ENCODE measurements around the gene XKR7.
A peak's percentile ranks its signal among the peaks of the same experiment; 100 is the strongest.

XKR7 gene

GRCh38 chr20:32018269-32019155, 50.6 kb downstream of the XKR7 start:
- no peak for TF ChIP-seq POLR2AphosphoS5 (IDR thresholded peaks at IDR 0.05; ENCODE audit: low read depth, low read length)
- no peak for TF ChIP-seq POU2F2 (IDR thresholded peaks at IDR 0.05; ENCODE audit: low read depth, low read length)
- no peak for TF ChIP-seq TAF1 (IDR thresholded peaks at IDR 0.05; ENCODE audit: low read depth, low read length)
- no peak for TF ChIP-seq POLR2A (IDR thresholded peaks at IDR 0.05; ENCODE audit: low read depth, low read length)
- no peak for TF ChIP-seq PAX5 (IDR thresholded peaks at IDR 0.05; ENCODE audit: insufficient read depth, low read length, severe bottlenecking)
- no peak for TF ChIP-seq SPI1 (IDR thresholded peaks at IDR 0.05; ENCODE audit: low read depth, low read length)
- peak; percentile 57 for DNase-seq (ENCODE audit: insufficient read length, low spot score)
- no peak for FAIRE-seq

- FAIRE-seq (no peak), DNase-seq (ENCODE audit: insufficient read length, low spot score) (no peak)
- TF ChIP-seq POLR2A (IDR thresholded peaks at IDR 0.05; ENCODE audit: low read depth, low read length) (no peak), POU2F2 (IDR thresholded peaks at IDR 0.05; ENCODE audit: low read depth, low read length) (no peak), POLR2AphosphoS5 (IDR thresholded peaks at IDR 0.05; ENCODE audit: low read depth, low read length) (no peak), PAX5 (IDR thresholded peaks at IDR 0.05; ENCODE audit: insufficient read depth, low read length, severe bottlenecking) (no peak), TAF1 (IDR thresholded peaks at IDR 0.05; ENCODE audit: low read depth, low read length) (no peak), SPI1 (IDR thresholded peaks at IDR 0.05; ENCODE audit: low read depth, low read length) (no peak)
Measured at GRCh38 chr20:32019156-32019510, 51.2 kb downstream of the XKR7 start.

- FAIRE-seq, result peak; percentile 26
Measured at GRCh38 chr20:32019563-32020463, 51.9 kb downstream of the XKR7 start.

GRCh38 chr20:32021091-32021490, 53.1 kb downstream of the XKR7 start:
- FAIRE-seq, result no peak
- TF ChIP-seq POU2F2 (IDR thresholded peaks at IDR 0.05; ENCODE audit: low read depth, low read length), result no peak
- no peak for TF ChIP-seq POLR2A (IDR thresholded peaks at IDR 0.05; ENCODE audit: low read depth, low read length)
- no peak for TF ChIP-seq TAF1 (IDR thresholded peaks at IDR 0.05; ENCODE audit: low read depth, low read length)
- no peak for TF ChIP-seq SPI1 (IDR thresholded peaks at IDR 0.05; ENCODE audit: low read depth, low read length)
- TF ChIP-seq POLR2AphosphoS5 (IDR thresholded peaks at IDR 0.05; ENCODE audit: low read depth, low read length), result no peak
- TF ChIP-seq PAX5 (IDR thresholded peaks at IDR 0.05; ENCODE audit: insufficient read depth, low read length, severe bottlenecking), result no peak

More at GRCh38 chr20:32019563-32020463, 51.9 kb downstream of the XKR7 start:
- no peak for DNase-seq (ENCODE audit: insufficient read length, low spot score)
- no peak for TF ChIP-seq POLR2AphosphoS5 (IDR thresholded peaks at IDR 0.05; ENCODE audit: low read depth, low read length)
- no peak for TF ChIP-seq PAX5 (IDR thresholded peaks at IDR 0.05; ENCODE audit: insufficient read depth, low read length, severe bottlenecking)
- TF ChIP-seq TAF1 (IDR thresholded peaks at IDR 0.05; ENCODE audit: low read depth, low read length), result no peak
- no peak for TF ChIP-seq POLR2A (IDR thresholded peaks at IDR 0.05; ENCODE audit: low read depth, low read length)
- TF ChIP-seq POU2F2 (IDR thresholded peaks at IDR 0.05; ENCODE audit: low read depth, low read length), result no peak
- no peak for TF ChIP-seq SPI1 (IDR thresholded peaks at IDR 0.05; ENCODE audit: low read depth, low read length)

GRCh38 chr20:32024683-32025295, 56.8 kb downstream of the XKR7 start:
- FAIRE-seq, result no peak
- TF ChIP-seq POU2F2 (IDR thresholded peaks at IDR 0.05; ENCODE audit: low read depth, low read length) (no peak), POLR2A (IDR thresholded peaks at IDR 0.05; ENCODE audit: low read depth, low read length) (no peak), SPI1 (IDR thresholded peaks at IDR 0.05; ENCODE audit: low read depth, low read length) (peak; percentile 63), POLR2AphosphoS5 (IDR thresholded peaks at IDR 0.05; ENCODE audit: low read depth, low read length) (no peak)
- no peak for DNase-seq (ENCODE audit: insufficient read length, low spot score)

More at GRCh38 chr20:32021091-32021490, 53.1 kb downstream of the XKR7 start:
- no peak for DNase-seq (ENCODE audit: insufficient read length, low spot score)

GRCh38 chr20:32027643-32028042, 59.7 kb downstream of the XKR7 start:
- DNase-seq (ENCODE audit: insufficient read length, low spot score) (no peak), FAIRE-seq (no peak)
- TF ChIP-seq POLR2A (IDR thresholded peaks at IDR 0.05; ENCODE audit: low read depth, low read length) (no peak), POU2F2 (IDR thresholded peaks at IDR 0.05; ENCODE audit: low read depth, low read length) (no peak), SPI1 (IDR thresholded peaks at IDR 0.05; ENCODE audit: low read depth, low read length) (no peak), POLR2AphosphoS5 (IDR thresholded peaks at IDR 0.05; ENCODE audit: low read depth, low read length) (no peak), PAX5 (IDR thresholded peaks at IDR 0.05; ENCODE audit: insufficient read depth, low read length, severe bottlenecking) (no peak), TAF1 (IDR thresholded peaks at IDR 0.05; ENCODE audit: low read depth, low read length) (no peak)

- TF ChIP-seq POLR2AphosphoS5 (IDR thresholded peaks at IDR 0.05; ENCODE audit: low read depth, low read length), result no peak
- no peak for TF ChIP-seq POLR2A (IDR thresholded peaks at IDR 0.05; ENCODE audit: low read depth, low read length)
- no peak for TF ChIP-seq POU2F2 (IDR thresholded peaks at IDR 0.05; ENCODE audit: low read depth, low read length)
- TF ChIP-seq TAF1 (IDR thresholded peaks at IDR 0.05; ENCODE audit: low read depth, low read length), result no peak
- FAIRE-seq, result no peak
- no peak for DNase-seq (ENCODE audit: insufficient read length, low spot score)
Measured at GRCh38 chr20:32028647-32029372, 60.9 kb downstream of the XKR7 start.

GRCh38 chr20:32029561-32029960, 61.6 kb downstream of the XKR7 start:
- no peak for TF ChIP-seq POLR2AphosphoS5 (IDR thresholded peaks at IDR 0.05; ENCODE audit: low read depth, low read length)
- no peak for TF ChIP-seq POLR2A (IDR thresholded peaks at IDR 0.05; ENCODE audit: low read depth, low read length)
- no peak for TF ChIP-seq POU2F2 (IDR thresholded peaks at IDR 0.05; ENCODE audit: low read depth, low read length)
- TF ChIP-seq TAF1 (IDR thresholded peaks at IDR 0.05; ENCODE audit: low read depth, low read length), result no peak
- TF ChIP-seq SPI1 (IDR thresholded peaks at IDR 0.05; ENCODE audit: low read depth, low read length), result no peak
- no peak for TF ChIP-seq PAX5 (IDR thresholded peaks at IDR 0.05; ENCODE audit: insufficient read depth, low read length, severe bottlenecking)

More at GRCh38 chr20:32029561-32029960, 61.6 kb downstream of the XKR7 start:
- FAIRE-seq (no peak), DNase-seq (ENCODE audit: insufficient read length, low spot score) (no peak)

Data from GM12891 (cell line).